SU-DHL-6 (cell line): ENCODE results near the gene COX8C.
A peak's percentile ranks its signal among the peaks of the same experiment; 100 is the strongest.

Experiments used
- H2AFZ ChIP-seq: fragments of 200-600 bp; sonication (generic); 2 replicates; pipeline ENCODE4 v1.6.1; 2014; ENCODE audit warnings: low read depth, mild to moderate bottlenecking, moderate library complexity, mixed read lengths, antibody characterized with exemption, low read length; ENCODE audit not compliant: severe bottlenecking
- H3F3A ChIP-seq: fragments of 200-600 bp; shearing (Covaris generic); 2 replicates; pipeline ENCODE4 v1.6.0; 2016; ENCODE audit warnings: antibody characterized with exemption, mild to moderate bottlenecking; ENCODE audit not compliant: insufficient read depth
- H3K27ac ChIP-seq: fragments of 200-600 bp; sonication (generic); 2 replicates; pipeline ENCODE4 v1.5.1; 2016; ENCODE audit warnings: low read depth, mild to moderate bottlenecking, low read length, moderate library complexity, mixed read lengths
- H3K27me3 ChIP-seq: fragments of 200-600 bp; sonication (generic), shearing (Covaris generic); 2 replicates; pipeline ENCODE4 v1.6.0; 2014; ENCODE audit warnings: mild to moderate bottlenecking, low read length
- H3K36me3 ChIP-seq: fragments of 200-600 bp; sonication (generic); 2 replicates; pipeline ENCODE4 v1.6.1; 2014; ENCODE audit warnings: mild to moderate bottlenecking, low read length, mixed read lengths
- H3K4me2 ChIP-seq: fragments of 300-600, 200-600 bp; shearing (Covaris generic), sonication (generic); 2 replicates; pipeline ENCODE4 v1.6.0; 2014; ENCODE audit warnings: low read length, low read depth, mild to moderate bottlenecking; ENCODE audit not compliant: poor library complexity, severe bottlenecking
- H3K4me3 ChIP-seq: fragments of 200-600 bp; sonication (generic); 2 replicates; pipeline ENCODE4 v1.5.1; 2014; ENCODE audit warnings: antibody characterized with exemption, low read length, mild to moderate bottlenecking, mixed read lengths; ENCODE audit not compliant: insufficient read depth, poor library complexity, severe bottlenecking
- H3K79me2 ChIP-seq: fragments of 200-600 bp; sonication (generic); 2 replicates; pipeline ENCODE4 v1.6.1; 2014; ENCODE audit warnings: mild to moderate bottlenecking, low read length, moderate library complexity; ENCODE audit not compliant: insufficient read depth
- H3K9ac ChIP-seq: fragments of 200-600 bp; sonication (generic); 2 replicates; pipeline ENCODE4 v1.7.0; 2014; ENCODE audit warnings: mild to moderate bottlenecking, low read length
- H3K9me2 ChIP-seq: fragments of 200-600 bp; sonication (generic); replicated peaks from 2 replicates; pipeline ENCODE4 v1.6.1; 2014; ENCODE audit warnings: low read length; ENCODE audit not compliant: insufficient read depth
- H3K9me3 ChIP-seq: fragments of 200-600 bp; sonication (generic); 2 replicates; pipeline ENCODE4 v1.6.1; 2014; ENCODE audit warnings: low read length, mixed read lengths; ENCODE audit not compliant: insufficient read depth
- H4K20me1 ChIP-seq: fragments of 200-600 bp; sonication (generic); 2 replicates; pipeline ENCODE4 v1.6.1; 2014; ENCODE audit warnings: low read depth, mild to moderate bottlenecking, antibody characterized with exemption, low read length, moderate library complexity, mixed read lengths
- EZH2phosphoT487 ChIP-seq: fragments of 200-600 bp; sonication (generic), shearing (Covaris generic); conservative IDR thresholded peaks from 2 replicates; pipeline ENCODE4 v1.6.1; 2018; ENCODE audit warnings: mild to moderate bottlenecking, antibody characterized with exemption, low read length, moderate library complexity, mixed read lengths
- TF ChIP-seq, protein P1 (sequence below): fragments of 200-600 bp; sonication (generic); IDR thresholded peaks from one replicate; pipeline ENCODE4 v1.5.1; 2017; ENCODE audit warnings: antibody characterized with exemption, mild to moderate bottlenecking, low read length, moderate library complexity; ENCODE audit not compliant: insufficient read depth, poor library complexity, severe bottlenecking

Gene COX8C

DNA sequence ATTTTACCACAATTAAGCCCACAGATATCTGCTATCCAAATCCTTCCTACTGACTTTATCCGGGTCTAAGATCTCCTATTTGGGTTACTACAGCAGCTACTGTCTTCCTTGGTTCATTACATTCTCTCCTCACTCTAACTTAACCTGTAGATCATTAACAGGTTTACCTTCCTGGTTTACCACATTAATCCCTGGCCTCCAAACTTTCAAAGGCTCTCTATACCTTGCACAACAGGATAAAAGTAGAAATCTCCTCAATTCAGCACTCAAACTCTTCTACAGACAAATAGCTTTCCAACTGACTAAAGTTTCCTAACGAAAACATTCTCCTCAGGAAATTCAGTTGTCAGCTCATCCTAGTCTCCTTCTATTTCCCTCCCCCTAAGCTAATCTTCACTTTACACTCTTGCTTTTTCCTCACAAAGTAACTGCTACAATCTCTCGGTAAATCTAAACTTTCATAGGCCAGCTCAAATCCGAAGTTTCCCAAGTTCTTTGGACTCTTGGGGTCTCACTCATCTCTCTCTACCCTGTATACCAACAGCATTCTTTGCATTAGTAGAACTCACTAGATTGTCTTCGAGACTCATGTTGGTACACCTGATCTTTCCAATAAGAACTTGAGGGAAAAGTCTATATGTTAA is 16.9 kb upstream of the COX8C start:
- Histone ChIP-seq H2AFZ (no peak overlapping the region), H3K9me3 (no peaks in the 10 kb centered on the region), H3K27ac (no peak overlapping the region), H4K20me1 (peaks cover 15% of the 10 kb centered on the region; the same call in 1 of the 2 replicates), H3K36me3 (no peaks in the 10 kb centered on the region), H3K9ac (no peak overlapping the region), H3K9me2 (no peaks in the 10 kb centered on the region), H3K79me2 (peaks cover 88% of the 10 kb centered on the region), H3K4me2 (peak overlapping the region; percentile 87), H3K27me3 (no peaks in the 10 kb centered on the region), H3K4me3 (no peak overlapping the region), H3F3A (no peaks in the 10 kb centered on the region)
- TF ChIP-seq EZH2phosphoT487 = no peak
- TF ChIP-seq, protein P1, sequence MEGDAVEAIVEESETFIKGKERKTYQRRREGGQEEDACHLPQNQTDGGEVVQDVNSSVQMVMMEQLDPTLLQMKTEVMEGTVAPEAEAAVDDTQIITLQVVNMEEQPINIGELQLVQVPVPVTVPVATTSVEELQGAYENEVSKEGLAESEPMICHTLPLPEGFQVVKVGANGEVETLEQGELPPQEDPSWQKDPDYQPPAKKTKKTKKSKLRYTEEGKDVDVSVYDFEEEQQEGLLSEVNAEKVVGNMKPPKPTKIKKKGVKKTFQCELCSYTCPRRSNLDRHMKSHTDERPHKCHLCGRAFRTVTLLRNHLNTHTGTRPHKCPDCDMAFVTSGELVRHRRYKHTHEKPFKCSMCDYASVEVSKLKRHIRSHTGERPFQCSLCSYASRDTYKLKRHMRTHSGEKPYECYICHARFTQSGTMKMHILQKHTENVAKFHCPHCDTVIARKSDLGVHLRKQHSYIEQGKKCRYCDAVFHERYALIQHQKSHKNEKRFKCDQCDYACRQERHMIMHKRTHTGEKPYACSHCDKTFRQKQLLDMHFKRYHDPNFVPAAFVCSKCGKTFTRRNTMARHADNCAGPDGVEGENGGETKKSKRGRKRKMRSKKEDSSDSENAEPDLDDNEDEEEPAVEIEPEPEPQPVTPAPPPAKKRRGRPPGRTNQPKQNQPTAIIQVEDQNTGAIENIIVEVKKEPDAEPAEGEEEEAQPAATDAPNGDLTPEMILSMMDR = no peak

DNA sequence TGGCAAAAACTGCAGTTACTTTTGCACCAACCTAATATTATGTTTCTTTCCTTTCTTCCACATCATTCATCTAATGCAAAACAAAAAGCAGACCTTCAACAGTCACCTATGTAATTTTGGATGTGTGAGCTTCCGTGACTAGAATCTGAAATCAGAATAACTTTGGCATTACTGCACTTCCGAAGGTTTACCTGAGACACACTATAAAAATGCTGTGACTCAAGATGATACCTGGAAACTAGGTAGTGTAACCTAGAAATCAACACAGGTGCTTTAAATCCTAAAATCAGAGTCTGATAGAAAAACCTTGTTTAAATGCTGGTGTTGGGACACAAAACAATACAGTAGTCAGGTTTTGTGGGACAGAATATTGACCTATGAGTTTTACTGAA is 16.4 kb upstream of the COX8C start:
- Histone ChIP-seq H3K9me2 (no peaks in the 10 kb centered on the region), H3K27ac (no peak overlapping the region), H3K27me3 (no peaks in the 10 kb centered on the region), H3K4me2 (peak overlapping the region; percentile 87), H4K20me1 (peaks cover 13% of the 10 kb centered on the region; the same call in 1 of the 2 replicates), H3F3A (no peaks in the 10 kb centered on the region), H2AFZ (no peak overlapping the region), H3K9me3 (no peaks in the 10 kb centered on the region), H3K36me3 (no peaks in the 10 kb centered on the region), H3K9ac (no peak overlapping the region), H3K79me2 (peaks cover 83% of the 10 kb centered on the region), H3K4me3 (no peak overlapping the region)
- no peak for TF ChIP-seq EZH2phosphoT487
- TF ChIP-seq, protein P1 = no peak

GRCh38 chr14:93331002-93331727 is 15.8 kb upstream of the COX8C start:
- no peak for TF ChIP-seq EZH2phosphoT487
- TF ChIP-seq, protein P1 = no peak
- Histone ChIP-seq H3K9ac (peak overlapping the region; percentile 94), H3K36me3 (no peaks in the 10 kb centered on the region), H3K4me2 (peak overlapping the region; percentile 87), H3K79me2 (peaks cover 77% of the 10 kb centered on the region), H3K9me3 (no peaks in the 10 kb centered on the region), H3K27ac (no peak overlapping the region), H3K9me2 (no peaks in the 10 kb centered on the region), H3K4me3 (no peak overlapping the region), H4K20me1 (peaks cover 12% of the 10 kb centered on the region; the same call in 1 of the 2 replicates), H3F3A (no peaks in the 10 kb centered on the region), H3K27me3 (no peaks in the 10 kb centered on the region), H2AFZ (no peak overlapping the region)
